MCF 10A (cell line): Measurements from ENCODE around the gene SLX4IP. TPM values are rescaled to one million over a fixed set of nuclear protein-coding genes. Genes with fewer than 3 reads are reported as not detected.

Experiments used
- BruUV-seq: library from RNA; stranded (reverse); fragments of 400-500 nt; replicated peaks from 2 replicates; lab custom pipeline; 2021; lab: Mats Ljungman, UMichigan
- CTCF ChIA-PET: fragments of 300-600 bp; sonication (Branson Sonifier 250); formaldehyde crosslinking; extraction: SDS; loops from one replicate; lab custom pipeline; 2021; ENCODE audit warnings: antibody characterized with exemption, inconsistent platforms; lab: Yijun Ruan, JAX
- POLR2A ChIA-PET: fragments of 300-600, 350-650 bp; sonication (Branson Sonifier 250); formaldehyde crosslinking; extraction: SDS; loops from one replicate; lab custom pipeline; 2020; ENCODE audit warnings: antibody characterized with exemption, inconsistent platforms; lab: Yijun Ruan, JAX
- DNase-seq: peaks from one replicate; pipeline ENCODE4 v3.0.0-alpha.2; 2018; ENCODE audit not compliant: unreplicated experiment
- H3K27ac Mint-ChIP-seq: one replicate; pipeline ENCODE4 v1.8.0; 2022; ENCODE audit warnings: mild to moderate bottlenecking, low read depth, mixed read lengths; ENCODE audit not compliant: unreplicated experiment
- H3K27me3 Mint-ChIP-seq: one replicate; pipeline ENCODE4 v1.8.0; 2022; ENCODE audit warnings: mixed read lengths; ENCODE audit not compliant: insufficient read depth, unreplicated experiment
- H3K36me3 Mint-ChIP-seq: one replicate; pipeline ENCODE4 v1.8.0; 2022; ENCODE audit warnings: mild to moderate bottlenecking, moderate library complexity, mixed read lengths; ENCODE audit not compliant: insufficient read depth, unreplicated experiment
- H3K4me1 Mint-ChIP-seq: one replicate; pipeline ENCODE4 v1.8.0; 2022; ENCODE audit warnings: mixed read lengths; ENCODE audit not compliant: insufficient read depth, unreplicated experiment
- H3K4me3 Mint-ChIP-seq: one replicate; pipeline ENCODE4 v1.8.0; 2022; ENCODE audit warnings: mild to moderate bottlenecking, moderate library complexity, mixed read lengths; ENCODE audit not compliant: unreplicated experiment
- H3K9me3 Mint-ChIP-seq: one replicate; pipeline ENCODE4 v1.8.0; 2022; ENCODE audit warnings: mixed read lengths; ENCODE audit not compliant: unreplicated experiment
- intact Hi-C: fragments of 100-400 bp; cut with micrococcal nuclease; formaldehyde crosslinking; loops from 2 replicates; pipeline ENCODE4 v1.14.1; 2022
- total RNA-seq: library from RNA; stranded (reverse); gene quantifications from 2 replicates; pipeline ENCODE4 v1.2.3, GENCODE V29; 2022
- TF ChIP-seq, protein P1 (sequence below): fragments of 200-600 bp; IDR thresholded peaks from one replicate; pipeline ENCODE4 v1.8.0; 2022; ENCODE audit warnings: antibody characterized with exemption, mild to moderate bottlenecking; ENCODE audit not compliant: unreplicated experiment

SLX4IP gene
- total RNA-seq, 1 experiment from 2014 or later = 11.2 TPM

DNA sequence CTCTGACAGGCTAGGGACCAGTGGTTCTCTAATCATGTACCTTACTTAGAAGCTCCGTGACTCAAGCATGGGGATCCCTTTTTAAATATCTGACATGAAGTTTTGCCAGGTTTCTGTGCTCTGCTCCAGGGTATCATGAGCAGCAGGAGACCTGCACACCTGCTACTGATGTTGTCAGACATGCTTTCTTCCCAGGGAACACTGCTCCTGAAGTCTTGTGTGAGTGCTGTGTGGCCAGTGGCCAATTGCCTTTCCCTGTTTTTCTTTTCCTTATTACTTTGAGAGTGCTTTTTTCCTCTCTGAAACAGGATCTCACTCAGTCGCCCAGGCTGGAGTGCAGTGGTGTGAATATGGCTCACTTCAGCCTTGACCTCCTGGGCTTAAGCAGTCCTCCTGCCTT, 26.4 kb downstream of the SLX4IP start:
- Mint-ChIP-seq H3K4me1 (no peaks in the 10 kb centered on the region), H3K27me3 (no peaks in the 10 kb centered on the region), H3K36me3 (peaks cover 11% of the 10 kb centered on the region), H3K27ac (no peak overlapping the region), H3K9me3 (peaks cover 29% of the 10 kb centered on the region), H3K4me3 (no peak overlapping the region)
- TF ChIP-seq, protein P1, sequence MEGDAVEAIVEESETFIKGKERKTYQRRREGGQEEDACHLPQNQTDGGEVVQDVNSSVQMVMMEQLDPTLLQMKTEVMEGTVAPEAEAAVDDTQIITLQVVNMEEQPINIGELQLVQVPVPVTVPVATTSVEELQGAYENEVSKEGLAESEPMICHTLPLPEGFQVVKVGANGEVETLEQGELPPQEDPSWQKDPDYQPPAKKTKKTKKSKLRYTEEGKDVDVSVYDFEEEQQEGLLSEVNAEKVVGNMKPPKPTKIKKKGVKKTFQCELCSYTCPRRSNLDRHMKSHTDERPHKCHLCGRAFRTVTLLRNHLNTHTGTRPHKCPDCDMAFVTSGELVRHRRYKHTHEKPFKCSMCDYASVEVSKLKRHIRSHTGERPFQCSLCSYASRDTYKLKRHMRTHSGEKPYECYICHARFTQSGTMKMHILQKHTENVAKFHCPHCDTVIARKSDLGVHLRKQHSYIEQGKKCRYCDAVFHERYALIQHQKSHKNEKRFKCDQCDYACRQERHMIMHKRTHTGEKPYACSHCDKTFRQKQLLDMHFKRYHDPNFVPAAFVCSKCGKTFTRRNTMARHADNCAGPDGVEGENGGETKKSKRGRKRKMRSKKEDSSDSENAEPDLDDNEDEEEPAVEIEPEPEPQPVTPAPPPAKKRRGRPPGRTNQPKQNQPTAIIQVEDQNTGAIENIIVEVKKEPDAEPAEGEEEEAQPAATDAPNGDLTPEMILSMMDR = no peak
- intact Hi-C loops = loop anchor here (10.0 kb wide), 1 partner anchor 743 kb away; no protein-coding TSS in a partner anchor
- CTCF ChIA-PET = interaction anchor here (0.9 to 1.8 kb wide), 2 partner anchors 14 to 75 kb away, joined by 3 to 4 read pairs; no protein-coding TSS in a partner anchor
- POLR2A ChIA-PET = interaction anchor here (0.7 to 1.6 kb wide), 4 partner anchors 27 to 660 kb away, joined by 3 to 5 read pairs (median 4); partner anchors contain the start of genes JAG1 and MKKS
- BruUV-seq = no TSS peak
- DNase-seq = no peak

DNA sequence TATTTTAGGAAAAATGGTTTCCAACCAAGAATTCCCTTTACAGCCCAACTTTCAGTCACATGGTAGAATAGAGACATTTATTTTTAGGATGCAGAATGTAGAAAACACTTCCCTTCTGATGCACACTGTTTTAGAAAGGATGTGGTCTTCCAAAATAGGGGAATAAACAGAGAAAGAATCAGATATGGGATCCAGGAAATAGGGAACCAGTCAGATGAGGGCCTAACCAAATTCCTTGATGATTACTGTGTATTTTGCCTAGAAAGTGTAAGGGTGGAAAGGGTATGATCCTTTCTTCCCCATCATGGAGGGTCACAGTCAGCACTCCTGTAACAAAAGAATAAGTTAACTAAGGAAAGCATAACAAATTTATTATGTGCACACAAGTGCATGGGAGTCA, 27.4 kb downstream of the SLX4IP start:
- Mint-ChIP-seq H3K36me3 (peaks cover 11% of the 10 kb centered on the region), H3K4me3 (no peak overlapping the region), H3K27ac (peak overlapping the region; percentile 23), H3K27me3 (no peaks in the 10 kb centered on the region), H3K4me1 (no peaks in the 10 kb centered on the region), H3K9me3 (peaks cover 22% of the 10 kb centered on the region)
- POLR2A ChIA-PET = interaction anchor here (0.6 to 1.6 kb wide), 4 partner anchors 9 to 212 kb away, joined by 3 to 5 read pairs (median 4); partner anchors contain the start of genes JAG1 and MKKS
- CTCF ChIA-PET = interaction anchor here (0.9 to 2.3 kb wide), 2 partner anchors 11 to 74 kb away, joined by 3 to 10 read pairs; no protein-coding TSS in a partner anchor
- BruUV-seq = no TSS peak
- intact Hi-C loops = loop anchor here (10.0 kb wide), 1 partner anchor 742 kb away; no protein-coding TSS in a partner anchor
- TF ChIP-seq, protein P1 = no peak
- no peak for DNase-seq

DNA sequence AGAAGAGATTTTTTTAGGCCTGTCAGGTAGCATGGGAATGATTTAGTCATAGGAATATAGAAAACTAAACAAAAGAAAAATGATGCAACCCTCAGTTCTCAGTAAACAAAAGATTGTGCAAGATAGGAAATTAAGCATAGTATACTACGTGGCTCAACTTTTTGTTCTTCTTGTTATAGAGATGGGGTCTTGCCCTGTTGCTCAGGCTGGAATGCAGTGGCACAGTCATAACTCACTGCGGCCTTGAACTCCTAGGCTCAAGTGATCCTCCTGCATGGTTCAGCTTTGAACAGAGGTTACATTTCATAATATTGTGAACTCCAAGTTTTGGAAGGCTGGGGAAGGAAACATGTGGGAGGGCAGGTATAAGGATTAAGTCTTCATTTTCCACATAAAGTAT, 28.5 kb downstream of the SLX4IP start:
- no peak overlapping the region for H3K27ac Mint-ChIP-seq
- no peak overlapping the region for H3K4me3 Mint-ChIP-seq
- ChIA-PET CTCF (interaction anchor here (0.6 to 2.3 kb wide), 2 partner anchors 72 to 276 kb away, joined by 3 to 10 read pairs; no protein-coding TSS in a partner anchor), POLR2A (interaction anchor here (0.5 to 1.9 kb wide), 5 partner anchors 29 to 209 kb away, joined by 3 to 11 read pairs (median 4); partner anchors contain the start of genes MKKS and SLX4IP)
- TF ChIP-seq, protein P1 = no peak
- intact Hi-C loops = loop anchor here (10.0 kb wide), 1 partner anchor 741 kb away; no protein-coding TSS in a partner anchor
- H3K27me3 Mint-ChIP-seq = no peaks in the 10 kb centered on the region
- peaks cover 7% of the 10 kb centered on the region for H3K4me1 Mint-ChIP-seq
- peaks cover 11% of the 10 kb centered on the region for H3K36me3 Mint-ChIP-seq
- DNase-seq = peak; percentile 39
- peaks cover 22% of the 10 kb centered on the region for H3K9me3 Mint-ChIP-seq
- BruUV-seq = no TSS peak

DNA sequence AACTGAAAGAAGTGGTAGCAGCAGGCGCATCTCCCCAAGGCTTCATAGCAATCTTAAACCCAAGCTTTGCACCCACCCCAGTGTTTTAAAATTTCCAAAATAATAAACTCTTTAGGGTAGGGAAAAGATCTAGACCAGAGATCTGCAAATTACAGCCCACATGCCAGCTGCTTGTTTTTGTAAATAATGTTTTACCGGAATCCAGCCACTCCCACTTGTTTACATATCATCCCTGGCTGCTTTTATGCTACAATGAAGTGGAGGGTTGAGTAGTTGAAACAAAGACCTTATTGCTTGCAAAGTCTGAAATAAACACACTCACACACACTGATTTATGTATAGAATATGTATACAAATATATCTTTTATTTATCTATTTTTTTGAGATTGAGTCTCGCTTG, 30.0 kb downstream of the SLX4IP start:
- BruUV-seq = no TSS peak
- H3K4me1 Mint-ChIP-seq = peaks cover 13% of the 10 kb centered on the region
- peaks cover 22% of the 10 kb centered on the region for H3K9me3 Mint-ChIP-seq
- H3K27ac Mint-ChIP-seq = no peak overlapping the region
- intact Hi-C loops = loop anchor here (5.0 to 10.0 kb wide), 2 partner anchors 740 to 1077 kb away; no protein-coding TSS in a partner anchor
- POLR2A ChIA-PET = interaction anchor here (1.9 kb wide), 1 partner anchor 30 kb away, joined by 11 read pairs; the partner anchor contains the start of genes MKKS and SLX4IP
- DNase-seq = no peak
- no peaks in the 10 kb centered on the region for H3K27me3 Mint-ChIP-seq
- TF ChIP-seq, protein P1 = no peak
- CTCF ChIA-PET = interaction anchor here (0.6 to 2.3 kb wide), 7 partner anchors 41 to 375 kb away, joined by 3 to 10 read pairs (median 4); no protein-coding TSS in a partner anchor
- H3K36me3 Mint-ChIP-seq = peaks cover 11% of the 10 kb centered on the region
- no peak overlapping the region for H3K4me3 Mint-ChIP-seq
